ENCODE measurements around the gene CPNE1. TPM values are rescaled to one million over a fixed set of nuclear protein-coding genes. Genes with fewer than 3 reads are reported as not detected.

CPNE1 gene
- polyA plus RNA-seq, 3 donors, result 153 to 210 (median 167) TPM

GRCh38 chr20:35597186-35597585 is 67.5 kb downstream of the CPNE1 start:
- Histone ChIP-seq H3K79me2 (ENCODE audit: insufficient read depth, low read length) (no peaks in the 10 kb centered on the region), H3K9me3 (replicated peaks in 1 of 2; ENCODE audit: control insufficient read depth in 1 of 2, insufficient read depth in 1 of 2, low read length in 2 of 2) (no peaks in the 10 kb centered on the region), H3K27me3 (ENCODE audit: control insufficient read depth in 2 of 2, insufficient read depth in 2 of 2, low read length in 2 of 2) (peaks cover 8 to 29% of the 10 kb centered on the region in 2 donors), H3K36me3 (replicated peaks in 1 of 2; ENCODE audit: control insufficient read depth in 1 of 2, insufficient read depth in 2 of 2, low read length in 2 of 2) (no peaks in the 10 kb centered on the region), H3K4me2 (replicated peaks; ENCODE audit: extremely low read depth, low read length, poor library complexity, severe bottlenecking) (no peak overlapping the region), H3K9ac (ENCODE audit: insufficient read depth, low read length, poor library complexity, severe bottlenecking) (no peak overlapping the region), H3K4me1 (ENCODE audit: control insufficient read depth in 1 of 2, insufficient read depth in 2 of 2, low read length in 2 of 2) (peaks cover 16% of the 10 kb centered on the region in 2 donors), H3K27ac (ENCODE audit: low read depth in 1 of 2, low read length in 2 of 2) (no peak overlapping the region), H2AFZ (ENCODE audit: insufficient read depth, low read depth, low read length, poor library complexity, severe bottlenecking) (no peak overlapping the region), H3K4me3 (replicated peaks in 1 of 3; ENCODE audit: low read depth in 2 of 3, low read length in 3 of 3) (no peak overlapping the region), H4K20me1 (ENCODE audit: insufficient read depth, low read length) (no peaks in the 10 kb centered on the region)
- no peak overlapping the region for H3K27ac Mint-ChIP-seq
- no peak overlapping the region for H3K4me3 Mint-ChIP-seq
- H3K27me3 Mint-ChIP-seq (ENCODE audit: low read depth in 3 of 3), result peaks cover 42 to 48% (median 44%) of the 10 kb centered on the region in 3 donors
- no CpG with 5 or more reads among the region's 2 CpGs for WGBS (ENCODE audit: insufficient coverage)
- no peak for TF ChIP-seq CTCF (IDR thresholded peaks at IDR 0.05)
- DNase-seq, result no peak
- intact Hi-C loops (cut with micrococcal nuclease), result no loop called here
- H3K36me3 Mint-ChIP-seq, result peaks cover 0 to 5% of the 10 kb centered on the region in 2 donors
- peaks cover 13% of the 10 kb centered on the region for H3K4me1 Mint-ChIP-seq
- H3K9me3 Mint-ChIP-seq, result peaks cover 0 to 7% (median 2%) of the 10 kb centered on the region in 7 donors

- no peak overlapping the region for H3K4me2 ChIP-seq (replicated peaks; ENCODE audit: extremely low read depth, low read length, poor library complexity, severe bottlenecking)
- intact Hi-C loops (cut with micrococcal nuclease), result no loop called here
- no peak for TF ChIP-seq CTCF (IDR thresholded peaks at IDR 0.05)
These were observed 68.8 kb downstream of the CPNE1 start for GRCh38 chr20:35595901-35596300.

More at GRCh38 chr20:35595901-35596300, 68.8 kb downstream of the CPNE1 start:
- no peak for DNase-seq
- Mint-ChIP-seq H3K4me3 (no peak overlapping the region), H3K27ac (no peak overlapping the region), H3K4me1 (peaks cover 4% of the 10 kb centered on the region), H3K9me3 (peaks cover 0 to 3% (median 0%) of the 10 kb centered on the region in 7 donors), H3K27me3 (ENCODE audit: low read depth in 3 of 3) (peaks cover 30 to 36% (median 34%) of the 10 kb centered on the region in 3 donors), H3K36me3 (no peaks in the 10 kb centered on the region)
- H3K4me3 ChIP-seq (replicated peaks in 1 of 3; ENCODE audit: low read depth in 2 of 3, low read length in 3 of 3), result no peak overlapping the region
- no peak overlapping the region for H3K27ac ChIP-seq (ENCODE audit: low read depth in 1 of 2, low read length in 2 of 2)
- H2AFZ ChIP-seq (ENCODE audit: insufficient read depth, low read depth, low read length, poor library complexity, severe bottlenecking), result no peak overlapping the region
- H3K36me3 ChIP-seq (replicated peaks in 1 of 2; ENCODE audit: control insufficient read depth in 1 of 2, insufficient read depth in 2 of 2, low read length in 2 of 2), result no peaks in the 10 kb centered on the region
- no peaks in the 10 kb centered on the region for H3K79me2 ChIP-seq (ENCODE audit: insufficient read depth, low read length)
- H4K20me1 ChIP-seq (ENCODE audit: insufficient read depth, low read length), result no peaks in the 10 kb centered on the region
- WGBS (ENCODE audit: insufficient coverage), result 90% methylated on average over 7 of the region's 7 CpGs
- no peaks in the 10 kb centered on the region for H3K9me3 ChIP-seq (replicated peaks in 1 of 2; ENCODE audit: control insufficient read depth in 1 of 2, insufficient read depth in 1 of 2, low read length in 2 of 2)
- H3K9ac ChIP-seq (ENCODE audit: insufficient read depth, low read length, poor library complexity, severe bottlenecking), result no peak overlapping the region
- peaks cover 2 to 18% of the 10 kb centered on the region in 2 donors for H3K27me3 ChIP-seq (ENCODE audit: control insufficient read depth in 2 of 2, insufficient read depth in 2 of 2, low read length in 2 of 2)
- peaks cover 4 to 5% of the 10 kb centered on the region in 2 donors for H3K4me1 ChIP-seq (ENCODE audit: control insufficient read depth in 1 of 2, insufficient read depth in 2 of 2, low read length in 2 of 2)
